ENCODE results near the gene PCDHB9.

DNA sequence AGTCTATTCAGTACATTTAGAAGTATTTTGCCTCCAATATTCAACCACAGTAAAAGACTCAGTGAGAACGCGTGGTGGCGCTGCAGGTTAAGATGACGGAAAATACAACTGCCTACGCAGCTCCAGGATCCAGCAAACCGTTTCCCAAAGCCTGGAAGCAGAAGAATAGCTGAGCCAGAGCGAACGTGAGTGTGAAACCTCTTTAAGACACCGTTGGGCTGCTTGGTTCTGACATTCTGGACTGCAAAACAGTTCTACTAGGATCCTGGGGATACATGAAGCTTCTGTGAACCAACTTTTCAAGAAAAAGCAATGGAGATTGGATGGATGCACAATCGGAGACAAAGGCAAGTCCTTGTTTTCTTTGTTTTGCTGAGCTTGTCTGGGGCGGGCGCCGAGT lies 4.7 kb upstream of the PCDHB9 start, which contains the start of gene PCDHB16:
- TF ChIP-seq CTCF (IDR thresholded peaks at IDR 0.05; ENCODE audit: poor library complexity), result peak; percentile 43
- no peak for TF ChIP-seq EZH2 (IDR thresholded peaks at IDR 0.05; ENCODE audit: borderline replicate concordance)
